Stimulated activated CD4-positive, alpha-beta T cell treated with anti-CD3 and anti-CD28 coated beads, Interleukin-4, amount 100 ng/mL, for 24 hours (primary cell): ENCODE data around the gene MAGED4.
"Not testable (repeated sequence)": the region's sequence is repeated elsewhere in the genome, so short reads cannot be mapped to it uniquely, and the experiment has no call there.

Experiments used
- DNase-seq: peaks from one replicate; pipeline ENCODE4 v3.0.0-alpha.2; 2020

The MAGED4 gene

GRCh38 chrX:52184440-52185077 is at the start of gene MAGED4:
Gene MAGED4 (plus strand): TSS chrX:52184888. CDS start chrX:52185923, 1,035 bp downstream.
- not testable (repeated sequence) for DNase-seq

GRCh38 chrX:52138830-52139544 is 45.7 kb upstream of the MAGED4 start:
- DNase-seq, result no peak

GRCh38 chrX:52139545-52139895 is 45.2 kb upstream of the MAGED4 start:
- DNase-seq, result no peak

- DNase-seq, result no peak
These were observed 44.7 kb upstream of the MAGED4 start for GRCh38 chrX:52140020-52140419.

- DNase-seq, result not testable (repeated sequence)
These were observed 34.0 kb upstream of the MAGED4 start for GRCh38 chrX:52150667-52151066.

GRCh38 chrX:52160140-52160539 is 24.5 kb upstream of the MAGED4 start:
- DNase-seq, result not testable (repeated sequence)

- DNase-seq, result no peak
These were observed 17.8 kb upstream of the MAGED4 start for GRCh38 chrX:52166840-52167239.

- DNase-seq, result not testable (repeated sequence)
These were observed 13.6 kb upstream of the MAGED4 start for GRCh38 chrX:52171055-52171454.

- not testable (repeated sequence) for DNase-seq
These were observed 378 bp downstream of the MAGED4 start for GRCh38 chrX:52185078-52185453.

GRCh38 chrX:52211405-52211804 is 26.7 kb downstream of the MAGED4 start:
- not testable (repeated sequence) for DNase-seq

GRCh38 chrX:52213276-52213675 is 28.6 kb downstream of the MAGED4 start:
- no peak for DNase-seq

GRCh38 chrX:52216541-52216940 is 31.9 kb downstream of the MAGED4 start:
- no peak for DNase-seq

- DNase-seq, result no peak
These were observed 32.9 kb downstream of the MAGED4 start for GRCh38 chrX:52217494-52218160.

- no peak for DNase-seq
These were observed 36.2 kb downstream of the MAGED4 start for GRCh38 chrX:52220936-52221335.
